Body of pancreas (tissue), 4 donors: Measurements from ENCODE around the gene SSH2.

Source experiments
- CTCF ChIP-seq, 7 experiments: fragments of 450-650 bp in 4 of 7; fragments of 200-600 bp in 3 of 7; sonication (generic) in 3 of 7; IDR thresholded peaks; one replicate each; pipeline ENCODE4 v1.5.1; 2016 to 2019; ENCODE audit warnings: antibody characterized with exemption in 7 of 7
- POLR2A ChIP-seq, 3 donors: fragments of 450-650 bp; IDR thresholded peaks; one replicate each; pipeline ENCODE4 v1.6.1; 2016; ENCODE audit warnings: antibody characterized with exemption in 3 of 3, mild to moderate bottlenecking in 2 of 3

- no peak for TF ChIP-seq CTCF (IDR thresholded peaks at IDR 0.05)
- TF ChIP-seq POLR2A (IDR thresholded peaks at IDR 0.05): no peak
Observed at GRCh38 chr17:29930409-29931010, 482 bp upstream of the SSH2 start.
